H1 (cell line): ENCODE data around the gene TPP1. TPM values are rescaled to one million over a fixed set of nuclear protein-coding genes. Genes with fewer than 3 reads are reported as not detected.

ENCODE experiments used
- CTCF ChIA-PET: fragments of 300-600 bp; sonication (Branson Sonifier 250); formaldehyde crosslinking; loops from one replicate; lab custom pipeline; 2021; ENCODE audit not compliant: partially characterized antibody; lab: Charles Lee
- POLR2A ChIA-PET: fragments of 300-600 bp; sonication (Branson Sonifier 250); formaldehyde crosslinking; loops from one replicate; lab custom pipeline; 2021; ENCODE audit warnings: inconsistent platforms; ENCODE audit not compliant: partially characterized antibody; lab: Charles Lee
- DNase-seq, 2 experiments: peaks; one replicate each; pipeline versions ENCODE4 v3.0.0 to v3.0.0-alpha.2; 2010 to 2022; ENCODE audit warnings: low spot score in 2 of 2, low read depth in 1 of 2, mixed read lengths in 1 of 2
- FAIRE-seq: peaks from 2 replicates; lab custom pipeline; 2011; peaks lifted over from hg19 to GRCh38; lab: Jason Lieb, UNC
- H2AFZ ChIP-seq: 2 replicates; pipeline ENCODE4 v1.8.1; 2012; ENCODE audit warnings: low read length, inconsistent platforms
- H2AK5ac ChIP-seq: 2 replicates; pipeline ENCODE4 v1.6.1; 2013; ENCODE audit warnings: low read depth, low read length
- H2BK120ac ChIP-seq: replicated peaks from 2 replicates; pipeline ENCODE3; 2013; ENCODE audit warnings: low read depth, low read length, inconsistent platforms
- H2BK12ac ChIP-seq: 2 replicates; pipeline ENCODE4 v1.6.1; 2013; ENCODE audit warnings: low read depth, low read length
- H2BK15ac ChIP-seq: 2 replicates; pipeline ENCODE4 v1.6.1; 2013; ENCODE audit warnings: low read length
- H2BK20ac ChIP-seq: 2 replicates; pipeline ENCODE4 v1.6.1; 2013; ENCODE audit warnings: low read length
- H2BK5ac ChIP-seq: 2 replicates; pipeline ENCODE4 v1.6.1; 2013; ENCODE audit warnings: low read depth, low read length
- H3K14ac ChIP-seq: 2 replicates; pipeline ENCODE4 v1.6.1; 2013; ENCODE audit warnings: inconsistent platforms; ENCODE audit not compliant: insufficient read length
- H3K18ac ChIP-seq: 2 replicates; pipeline ENCODE4 v1.6.1; 2013; ENCODE audit warnings: low read length; ENCODE audit errors: extremely low read depth
- H3K23ac ChIP-seq: 2 replicates; pipeline ENCODE4 v1.6.1; 2013; ENCODE audit warnings: inconsistent platforms; ENCODE audit not compliant: insufficient read length
- H3K23me2 ChIP-seq: 2 replicates; pipeline ENCODE4 v1.6.1; 2013; ENCODE audit warnings: low read depth, low read length
- H3K27ac ChIP-seq: 2 replicates; pipeline ENCODE4 v1.6.1; 2011; ENCODE audit warnings: low read depth, low read length, inconsistent platforms
- H3K27me3 ChIP-seq, 4 experiments: replicated peaks in 1 of 4; 1 replicate in 1 of 4; 2 replicates in 3 of 4; pipeline versions ENCODE4 v1.6.1 to v1.8.1; 2011 to 2013; ENCODE audit warnings: low read length in 3 of 4, mild to moderate bottlenecking in 3 of 4, inconsistent platforms in 2 of 4, mixed read lengths in 2 of 4, moderate library complexity in 1 of 4; ENCODE audit not compliant: control insufficient read depth in 3 of 4, insufficient read depth in 3 of 4; ENCODE audit errors: extremely low read depth in 1 of 4
- H3K36me3 ChIP-seq, 4 experiments: 2 replicates each; pipeline versions ENCODE4 v1.6.1 to v1.8.1; 2011 to 2013; ENCODE audit warnings: mild to moderate bottlenecking in 4 of 4, low read length in 3 of 4, moderate library complexity in 2 of 4, control low read depth in 1 of 4, inconsistent platforms in 1 of 4; ENCODE audit not compliant: insufficient read depth in 4 of 4, control insufficient read depth in 2 of 4
- H3K4ac ChIP-seq: replicated peaks from 2 replicates; pipeline ENCODE3; 2013; ENCODE audit warnings: low read length, low read depth, mixed read lengths, inconsistent platforms; ENCODE audit not compliant: insufficient read length
- H3K4me1 ChIP-seq, 4 experiments: replicated peaks in 1 of 4; 1 replicate in 1 of 4; 2 replicates in 3 of 4; pipeline versions ENCODE4 v1.6.1 to v1.8.1; 2011 to 2013; ENCODE audit warnings: low read length in 3 of 4, inconsistent platforms in 2 of 4, mixed read lengths in 1 of 4; ENCODE audit not compliant: insufficient read depth in 4 of 4, control insufficient read depth in 3 of 4
- H3K4me2 ChIP-seq, 2 experiments: 2 replicates each; pipeline versions ENCODE4 v1.6.1 to v1.8.1; 2011 to 2013; ENCODE audit warnings: low read depth in 2 of 2, low read length in 2 of 2, control low read depth in 1 of 2, inconsistent platforms in 1 of 2, mild to moderate bottlenecking in 1 of 2; ENCODE audit not compliant: insufficient read depth in 1 of 2
- H3K4me3 ChIP-seq, 4 experiments: fragments of 200-600, 300-600 bp in 1 of 4; sonication (generic), shearing (Covaris generic), sonication (Bioruptor Twin) in 1 of 4; 2 replicates each; pipeline versions ENCODE4 v1.5.1 to v1.8.1; 2011 to 2016; ENCODE audit warnings: low read length in 4 of 4, low read depth in 3 of 4, control low read depth in 2 of 4, inconsistent platforms in 2 of 4, mild to moderate bottlenecking in 2 of 4, mixed read lengths in 1 of 4, moderate library complexity in 1 of 4; ENCODE audit not compliant: insufficient read depth in 2 of 4; ENCODE audit errors: extremely low read depth in 1 of 4
- H3K56ac ChIP-seq: replicated peaks from 2 replicates; pipeline ENCODE3; 2013; ENCODE audit warnings: low read depth, mild to moderate bottlenecking, mixed read lengths, low read length, inconsistent platforms; ENCODE audit not compliant: insufficient read length
- H3K79me1 ChIP-seq: 2 replicates; pipeline ENCODE4 v1.6.1; 2013; ENCODE audit warnings: low read depth, low read length, control low read depth
- H3K79me2 ChIP-seq, 2 experiments: 2 replicates each; pipeline versions ENCODE4 v1.6.1 to v1.8.1; 2012 to 2013; ENCODE audit warnings: low read length in 2 of 2, mild to moderate bottlenecking in 2 of 2, inconsistent platforms in 1 of 2; ENCODE audit not compliant: insufficient read depth in 2 of 2, control insufficient read depth in 1 of 2
- H3K9ac ChIP-seq, 4 experiments: replicated peaks in 1 of 4; 1 replicate in 1 of 4; 2 replicates in 3 of 4; pipeline versions ENCODE4 v1.6.1 to v1.8.1; 2011 to 2013; ENCODE audit warnings: low read depth in 3 of 4, low read length in 3 of 4, control low read depth in 2 of 4, mild to moderate bottlenecking in 2 of 4, moderate library complexity in 2 of 4, inconsistent platforms in 1 of 4; ENCODE audit errors: extremely low read depth in 1 of 4
- H3K9me3 ChIP-seq, 2 experiments: 2 replicates each; pipeline versions ENCODE4 v1.6.1 to v1.8.1; 2012 to 2013; ENCODE audit warnings: mild to moderate bottlenecking in 2 of 2, moderate library complexity in 2 of 2, control low read depth in 1 of 2, inconsistent platforms in 1 of 2, low read depth in 1 of 2, low read length in 1 of 2, mixed read lengths in 1 of 2; ENCODE audit not compliant: insufficient read depth in 2 of 2
- H4K20me1 ChIP-seq, 2 experiments: replicated peaks in 1 of 2; 2 replicates each; pipeline versions ENCODE3 to v1.8.1; 2011 to 2013; ENCODE audit warnings: inconsistent platforms in 2 of 2, low read length in 2 of 2, mild to moderate bottlenecking in 1 of 2; ENCODE audit not compliant: insufficient read depth in 2 of 2, control insufficient read depth in 1 of 2
- H4K5ac ChIP-seq: 2 replicates; pipeline ENCODE4 v1.6.1; 2013; ENCODE audit warnings: low read length, low read depth, mixed read lengths, inconsistent platforms; ENCODE audit not compliant: insufficient read length
- H4K8ac ChIP-seq: 2 replicates; pipeline ENCODE4 v1.8.0; 2013; ENCODE audit warnings: mild to moderate bottlenecking, moderate library complexity, low read length, inconsistent platforms; ENCODE audit not compliant: insufficient read depth; ENCODE audit errors: extremely low read depth
- H4K91ac ChIP-seq: replicated peaks from 2 replicates; pipeline ENCODE3; 2013; ENCODE audit warnings: low read length, mixed read lengths, inconsistent platforms; ENCODE audit not compliant: insufficient read length
- CHD1 ChIP-seq: IDR thresholded peaks from 2 replicates; pipeline ENCODE4 v1.6.1; 2012; ENCODE audit warnings: low read depth, low read length, improper control_type of control experiment
- POLR2A ChIP-seq, 2 experiments: IDR thresholded peaks; 1 replicate in 1 of 2; 2 replicates in 1 of 2; pipeline ENCODE4 v1.6.1; 2011; ENCODE audit warnings: low read depth in 2 of 2, low read length in 2 of 2, mild to moderate bottlenecking in 2 of 2; ENCODE audit errors: control extremely low read depth in 1 of 2
- SAP30 ChIP-seq: fragments of 300-600 bp; sonication (generic); IDR thresholded peaks from 2 replicates; pipeline ENCODE4 v1.7.1; 2012; ENCODE audit warnings: low read length, moderate library complexity, mild to moderate bottlenecking, inconsistent platforms; ENCODE audit not compliant: insufficient read depth, insufficient replicate concordance
- WGBS, 2 experiments: shearing (Covaris generic) in 1 of 2; methylation state at CpG; one replicate each; pipeline versions ENCODE4 v1.1.6 to v1.1.7; 2013 to 2015; ENCODE audit warnings: low lambda C conversion rate in 2 of 2, mixed read lengths in 2 of 2, inconsistent platforms in 1 of 2, low coverage in 1 of 2, missing lambda C conversion rate in 1 of 2; ENCODE audit not compliant: insufficient replicate concordance in 2 of 2, insufficient coverage in 1 of 2, insufficient read length in 1 of 2; ENCODE audit errors: extremely low coverage in 1 of 2, missing lambda C conversion rate in 1 of 2; 5-methylcytosine and 5-hydroxymethylcytosine counted together
- polyA plus RNA-seq, 7 experiments: library from polyadenylated mRNA; depleted of rRNA in 3 of 7; stranded (reverse) in 5 of 7; unstranded in 2 of 7; fragments of >200 nt in 5 of 7; fragments of 200-250 nt in 2 of 7; gene quantifications; 1 replicate in 5 of 7; 2 replicates in 1 of 7; 4 replicates in 1 of 7; pipeline versions ENCODE4 v1.2.1 to v1.2.3, GENCODE V29; 2011 to 2013; ENCODE audit warnings: missing spikeins in 2 of 7, mixed read lengths in 2 of 7
- total RNA-seq: library from RNA; stranded (reverse); fragmentation: NEBNext Ultra II Directional; extraction: Animal tissue kit (Norgen Biotek cat#: 25700); gene quantifications from 2 replicates; pipeline ENCODE4 v1.2.1, GENCODE V29; 2021

TPP1 gene
- total and polyA plus RNA-seq, 2 of the 8 experiments (the other 6 are each of a cell fraction or from before 2014, with no cell fraction given) = 36.1 to 77.5 TPM

DNA sequence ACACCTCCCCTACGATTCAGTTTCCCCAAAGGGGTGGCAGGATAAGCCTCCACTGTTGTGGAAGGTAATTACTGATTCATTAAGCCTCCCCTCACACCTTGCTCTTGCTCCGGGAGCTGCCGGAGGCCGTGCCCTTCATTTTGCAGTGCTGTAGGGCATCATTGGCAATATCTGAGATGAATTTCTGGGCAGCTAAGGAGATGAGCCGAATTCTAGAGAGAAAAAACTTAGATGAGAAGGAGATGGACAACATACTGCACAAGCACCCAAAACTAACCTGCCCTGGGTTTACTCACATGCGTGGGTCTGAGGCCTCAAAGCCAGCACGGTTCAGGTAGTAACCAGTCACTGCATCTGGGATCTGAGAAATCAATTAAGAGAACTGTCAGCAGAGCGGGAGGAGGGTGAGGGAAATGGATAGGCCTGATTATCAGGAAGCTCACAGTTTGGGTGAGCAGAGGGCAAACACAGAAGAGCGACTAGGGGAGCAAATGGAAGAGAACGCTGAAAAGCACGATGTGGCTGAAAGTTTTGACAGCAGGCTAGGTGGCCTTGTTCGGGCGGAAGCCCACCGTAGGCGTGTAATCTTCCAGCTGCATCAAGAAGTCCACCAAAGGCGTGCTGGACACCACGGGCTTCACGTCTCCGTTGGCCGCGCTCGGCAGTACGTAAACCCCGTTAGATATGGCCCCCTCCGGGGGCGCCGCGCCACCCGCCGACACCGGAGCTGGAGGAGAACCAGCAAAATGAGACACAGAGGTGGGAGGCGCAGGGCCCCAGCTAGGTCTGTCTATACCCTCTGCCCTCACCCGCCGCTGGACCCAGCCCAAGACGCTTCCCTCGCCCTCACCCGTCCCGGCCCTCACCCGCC lies 7.9 kb downstream of the TPP1 start:
- ChIA-PET POLR2A (interaction anchor here (0.6 to 3.0 kb wide), 30 partner anchors 7 to 144 kb away, joined by 3 to 24 read pairs (median 6); partner anchors contain the start of gene MRPL17), CTCF (interaction anchor here (1.0 to 3.4 kb wide), 11 partner anchors 8 to 116 kb away, joined by 3 to 23 read pairs (median 7); partner anchors contain the start of genes ILK and RRP8)
- no peaks in the 10 kb centered on the region for H4K20me1 ChIP-seq
- peak overlapping the region; percentile 34 to 95 (median 80) for H3K9ac ChIP-seq
- no peak overlapping the region for H4K91ac ChIP-seq
- peak overlapping the region; percentile 67 to 85 (median 76) for H3K4me3 ChIP-seq
- H2BK12ac ChIP-seq = no peak overlapping the region
- peak overlapping the region; percentile 91 to 94 for H3K4me2 ChIP-seq
- H2BK15ac ChIP-seq = no peak overlapping the region
- H3K79me1 ChIP-seq = peaks cover 5% of the 10 kb centered on the region; the same call in 1 of the 2 replicates
- peak overlapping the region; percentile 22 for H3K56ac ChIP-seq
- H3K4me1 ChIP-seq = peaks cover 4 to 18% (median 10%) of the 10 kb centered on the region in 4 experiments
- no peak overlapping the region for H3K4ac ChIP-seq
- peaks cover 0 to 20% of the 10 kb centered on the region in 2 experiments; a peak in 2 of 4 replicates for H3K79me2 ChIP-seq
- H2BK20ac ChIP-seq = no peak overlapping the region
- 0 out of 2 replicates have a peak overlapping the region, but pooled peaks have one; percentile 1 for H3K18ac ChIP-seq
- H3K23me2 ChIP-seq = peaks cover 11% of the 10 kb centered on the region
- peak in 1 of 2 experiments; percentile 61 for DNase-seq
- peak overlapping the region; percentile 9; the same call in 1 of the 2 replicates for H2BK5ac ChIP-seq
- H4K5ac ChIP-seq = no peak overlapping the region
- peak overlapping the region; percentile 39; the same call in 1 of the 2 replicates for H4K8ac ChIP-seq
- peaks cover 17 to 41% (median 33%) of the 10 kb centered on the region in 4 experiments for H3K36me3 ChIP-seq
- peak; percentile 31 for TF ChIP-seq SAP30
- no peak for TF ChIP-seq CHD1
- TF ChIP-seq POLR2A (IDR thresholded peaks at IDR 0.05; ENCODE audit: control extremely low read depth in 1 of 2, low read depth in 2 of 2, low read length in 2 of 2) = peak in 1 of 2 experiments; percentile 81; a peak in 1 of 3 replicates
- TF ChIP-seq, all 59 proteins: peak for 2
- Histone ChIP-seq H3K27me3 (no peaks in the 10 kb centered on the region), H3K14ac (no peak overlapping the region), H2BK120ac (no peak overlapping the region), H2AK5ac (peak overlapping the region; percentile 19; the same call in 1 of the 2 replicates), H3K27ac (peak overlapping the region; percentile 94), H3K23ac (no peak overlapping the region), H3K9me3 (no peaks in the 10 kb centered on the region), H2AFZ (no peak overlapping the region)
- 30% methylated on average over 32 of the region's 39 CpGs; no CpG with 5 or more reads in 1 of the 2 experiments for WGBS, 2 experiments
- no peak for FAIRE-seq
